NT2/D1 (cell line): ENCODE measurements around the gene ABAT.

ENCODE experiments used
- SUZ12 ChIP-seq: IDR thresholded peaks from 2 replicates; pipeline ENCODE4 v1.6.1; 2011; ENCODE audit not compliant: insufficient read length, insufficient read depth; ENCODE audit errors: extremely low read depth
- YY1 ChIP-seq: IDR thresholded peaks from 2 replicates; pipeline ENCODE4 v1.6.1; 2011; ENCODE audit not compliant: insufficient read length, insufficient read depth
- ZNF274 ChIP-seq: IDR thresholded peaks from 2 replicates; pipeline ENCODE4 v1.6.1; 2011; ENCODE audit warnings: mild to moderate bottlenecking, low read depth, low read length

- TF ChIP-seq ZNF274 (no peak), YY1 (no peak), SUZ12 (no peak)
Observed at GRCh38 chr16:8697965-8698364, 23.5 kb downstream of the ABAT start.
